RWPE1 (cell line): ENCODE measurements around the gene TARM1.
A peak's percentile ranks its signal among the peaks of the same experiment; 100 is the strongest.

Experiments used
- CTCF ChIA-PET: fragments of 350-600 bp; sonication (Branson Sonifier 250); formaldehyde crosslinking; extraction: SDS; loops from one replicate; lab custom pipeline; 2021; lab: Yijun Ruan, JAX
- POLR2A ChIA-PET: fragments of 400-600 bp; formaldehyde crosslinking; extraction: SDS; loops from one replicate; lab custom pipeline; 2020; ENCODE audit warnings: antibody characterized with exemption; ENCODE audit not compliant: low non-redundant PET; lab: Yijun Ruan, JAX
- DNase-seq: peaks from one replicate; pipeline ENCODE4 v3.0.0; 2012; ENCODE audit warnings: low spot score
- H3K27ac ChIP-seq: fragments of 450-650 bp; 2 replicates; pipeline ENCODE4 v1.5.1; 2017
- TF ChIP-seq, protein P1 (sequence below): fragments of 450-650 bp; conservative IDR thresholded peaks from 2 replicates; pipeline ENCODE4 v1.5.1; 2017; ENCODE audit warnings: low read depth, mild to moderate bottlenecking

Gene TARM1

DNA sequence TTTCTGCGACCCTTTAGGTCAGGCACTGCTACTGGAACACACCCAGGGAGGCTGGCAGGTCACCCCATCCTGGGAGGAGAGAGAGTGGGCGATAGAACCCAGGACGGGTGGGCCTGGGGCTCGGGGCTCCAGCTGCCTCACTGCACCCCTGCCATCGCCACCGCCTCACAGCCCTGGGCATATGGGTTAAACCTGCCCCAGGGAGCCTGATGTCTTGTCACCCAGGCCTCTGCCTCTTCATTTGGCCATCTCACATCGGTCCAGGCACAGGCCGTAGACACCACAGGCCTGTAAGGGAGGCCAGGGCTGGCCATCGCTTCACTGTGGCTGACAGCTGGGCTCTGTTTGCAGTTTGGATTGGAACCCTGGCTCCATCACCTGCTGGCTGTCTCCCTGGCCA, 44.5 kb upstream of the TARM1 start:
- H3K27ac ChIP-seq: no peak overlapping the region
- DNase-seq: no peak
- POLR2A ChIA-PET: no interaction called here
- CTCF ChIA-PET: interaction anchor here (0.6 kb wide), 1 partner anchor 16 kb away, joined by 4 read pairs; no protein-coding TSS in a partner anchor
- TF ChIP-seq, protein P1, sequence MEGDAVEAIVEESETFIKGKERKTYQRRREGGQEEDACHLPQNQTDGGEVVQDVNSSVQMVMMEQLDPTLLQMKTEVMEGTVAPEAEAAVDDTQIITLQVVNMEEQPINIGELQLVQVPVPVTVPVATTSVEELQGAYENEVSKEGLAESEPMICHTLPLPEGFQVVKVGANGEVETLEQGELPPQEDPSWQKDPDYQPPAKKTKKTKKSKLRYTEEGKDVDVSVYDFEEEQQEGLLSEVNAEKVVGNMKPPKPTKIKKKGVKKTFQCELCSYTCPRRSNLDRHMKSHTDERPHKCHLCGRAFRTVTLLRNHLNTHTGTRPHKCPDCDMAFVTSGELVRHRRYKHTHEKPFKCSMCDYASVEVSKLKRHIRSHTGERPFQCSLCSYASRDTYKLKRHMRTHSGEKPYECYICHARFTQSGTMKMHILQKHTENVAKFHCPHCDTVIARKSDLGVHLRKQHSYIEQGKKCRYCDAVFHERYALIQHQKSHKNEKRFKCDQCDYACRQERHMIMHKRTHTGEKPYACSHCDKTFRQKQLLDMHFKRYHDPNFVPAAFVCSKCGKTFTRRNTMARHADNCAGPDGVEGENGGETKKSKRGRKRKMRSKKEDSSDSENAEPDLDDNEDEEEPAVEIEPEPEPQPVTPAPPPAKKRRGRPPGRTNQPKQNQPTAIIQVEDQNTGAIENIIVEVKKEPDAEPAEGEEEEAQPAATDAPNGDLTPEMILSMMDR: no peak

GRCh38 chr19:54124393-54124792, 43.2 kb upstream of the TARM1 start:
- TF ChIP-seq, protein P1: no peak
- no peak overlapping the region for H3K27ac ChIP-seq
- ChIA-PET POLR2A (interaction anchor here (1.1 kb wide), 1 partner anchor 9 kb away, joined by 5 read pairs; the partner anchor contains the start of genes PRPF31 and TFPT), CTCF (no interaction called here)
- no peak for DNase-seq

- ChIA-PET CTCF (no interaction called here), POLR2A (interaction anchor here (1.1 kb wide), 1 partner anchor 8 kb away, joined by 5 read pairs; the partner anchor contains the start of genes PRPF31 and TFPT)
- TF ChIP-seq, protein P1: no peak
- no peak for DNase-seq
- H3K27ac ChIP-seq: no peak overlapping the region
Observed at GRCh38 chr19:54123682-54124081, 42.5 kb upstream of the TARM1 start.

- TF ChIP-seq, protein P1: no peak
- POLR2A ChIA-PET: no interaction called here
- CTCF ChIA-PET: interaction anchor here (0.7 kb wide), 1 partner anchor 85 kb away, joined by 3 read pairs; no protein-coding TSS in a partner anchor
Observed at GRCh38 chr19:54121259-54121658, 40.1 kb upstream of the TARM1 start.

DNA sequence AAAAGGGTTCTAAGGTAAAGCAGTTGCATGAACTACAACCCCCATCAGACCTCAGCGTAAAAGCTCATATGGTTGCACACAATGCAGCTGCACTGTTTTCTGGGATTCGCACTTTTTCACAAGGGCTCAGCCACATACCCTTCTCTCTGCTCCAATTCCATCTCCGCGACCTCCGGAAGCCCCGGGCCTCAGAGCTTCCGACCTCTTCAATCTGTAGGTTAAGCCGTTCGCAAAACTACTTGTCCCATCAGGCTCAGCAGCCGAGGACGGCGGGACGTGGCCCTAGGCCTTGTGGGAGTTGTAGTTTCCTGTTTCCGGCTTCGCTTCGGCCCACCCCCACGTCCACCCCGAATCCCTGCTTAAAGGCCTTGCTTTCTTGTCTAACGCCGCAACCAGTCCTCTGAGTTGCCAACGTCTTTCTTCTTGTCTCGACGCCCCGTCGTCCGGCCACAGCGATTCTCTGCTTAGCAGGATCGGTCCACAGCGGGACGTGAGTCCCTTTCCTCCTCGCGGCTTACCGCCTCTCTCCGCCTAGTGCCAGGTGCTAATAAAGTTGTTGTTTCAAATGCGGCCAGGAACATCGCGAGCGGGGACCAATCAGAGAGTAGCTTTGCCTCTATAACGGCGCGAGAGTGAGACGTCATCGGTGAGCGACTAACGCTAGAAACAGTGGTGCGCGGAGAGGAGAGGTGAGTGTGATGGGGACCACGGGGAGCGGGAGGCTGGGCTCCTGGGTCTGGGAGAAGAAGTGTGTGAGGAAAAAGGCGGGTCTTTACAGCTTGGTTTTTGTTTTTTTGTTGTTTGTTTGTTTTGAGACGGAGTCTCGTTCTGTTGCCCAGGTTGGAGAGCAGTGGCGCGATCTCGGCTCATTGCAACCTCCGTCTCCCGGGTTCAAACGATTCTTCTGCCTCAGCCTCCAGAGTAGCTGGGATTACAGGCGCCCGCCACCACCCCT, 34.2 kb upstream of the TARM1 start, which contains the start of the genes PRPF31 and TFPT:
TSS of gene PRPF31 (plus strand) at position 646 of the 955 bp plus-strand sequence. CDS start 2,525 bp downstream, outside the sequence.
TSS of gene TFPT (minus strand) at position 549 of the 955 bp plus-strand sequence. CDS start at position 161, 388 bp downstream.
- TF ChIP-seq, protein P1: no peak
- peak within 1 kb of the TSS; percentile 87 for H3K27ac ChIP-seq
- ChIA-PET CTCF (no interaction called here), POLR2A (interaction anchor here (0.6 to 1.1 kb wide), 4 partner anchors 9 to 21 kb away, joined by 3 to 5 read pairs (median 4); no protein-coding TSS in a partner anchor)
- peak; percentile 99 for DNase-seq

More at GRCh38 chr19:54121259-54121658, 40.1 kb upstream of the TARM1 start:
- peak overlapping the region; percentile 5; the same call in 1 of the 2 replicates for H3K27ac ChIP-seq
- DNase-seq: no peak

DNA sequence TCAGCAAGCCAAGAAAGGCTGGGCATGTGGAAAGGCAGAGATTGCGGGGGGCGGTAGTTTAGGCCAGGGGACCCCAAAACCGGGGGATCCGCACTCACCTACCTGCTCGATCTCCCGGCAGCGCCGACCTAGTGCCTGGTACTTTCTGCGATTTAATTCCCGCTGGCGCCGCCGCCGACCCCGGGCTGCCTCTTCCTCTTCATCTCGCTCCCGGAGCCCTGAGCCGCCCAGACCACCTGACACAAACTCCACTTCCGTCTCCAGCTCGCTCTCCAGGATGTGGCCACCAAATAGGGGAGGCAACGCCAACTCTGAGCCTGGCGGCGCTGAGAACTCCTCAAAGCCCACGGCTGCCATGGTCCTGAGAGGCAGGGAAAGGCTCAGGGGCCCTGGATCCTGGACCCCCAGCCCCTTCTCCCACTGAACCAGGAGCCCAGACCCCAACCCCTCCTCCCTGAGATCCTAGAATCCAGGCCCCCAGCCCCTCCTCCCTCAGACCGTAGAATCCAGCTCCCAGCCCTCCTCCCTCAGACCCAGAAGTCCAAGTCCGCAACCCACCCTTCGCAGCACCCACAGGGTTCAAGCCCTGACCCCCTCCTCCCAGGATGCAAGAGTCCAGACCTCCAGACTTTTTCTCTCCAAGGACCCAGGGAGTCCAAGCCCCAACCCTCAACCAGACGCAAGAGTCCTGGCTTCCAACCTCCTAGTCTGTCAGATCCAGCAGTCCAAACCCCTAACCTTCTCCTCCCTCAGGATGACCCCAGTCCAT, 33.4 kb upstream of the TARM1 start:
- DNase-seq: no peak
- TF ChIP-seq, protein P1: no peak
- CTCF ChIA-PET: no interaction called here
- peak overlapping the region; percentile 87 for H3K27ac ChIP-seq
- POLR2A ChIA-PET: interaction anchor here (0.6 to 1.1 kb wide), 2 partner anchors 9 to 11 kb away, joined by 5 read pairs; no protein-coding TSS in a partner anchor
